Measurements from ENCODE around the gene THTPA. TPM values are rescaled to one million over a fixed set of nuclear protein-coding genes. Genes with fewer than 3 reads are reported as not detected.
A peak's percentile ranks its signal among the peaks of the same experiment; 100 is the strongest.

THTPA gene
- total and polyA plus RNA-seq, 2 of the 13 experiments (the other 11 are each of a cell fraction or from before 2014, with no cell fraction given): 7.4 to 8.7 TPM

DNA sequence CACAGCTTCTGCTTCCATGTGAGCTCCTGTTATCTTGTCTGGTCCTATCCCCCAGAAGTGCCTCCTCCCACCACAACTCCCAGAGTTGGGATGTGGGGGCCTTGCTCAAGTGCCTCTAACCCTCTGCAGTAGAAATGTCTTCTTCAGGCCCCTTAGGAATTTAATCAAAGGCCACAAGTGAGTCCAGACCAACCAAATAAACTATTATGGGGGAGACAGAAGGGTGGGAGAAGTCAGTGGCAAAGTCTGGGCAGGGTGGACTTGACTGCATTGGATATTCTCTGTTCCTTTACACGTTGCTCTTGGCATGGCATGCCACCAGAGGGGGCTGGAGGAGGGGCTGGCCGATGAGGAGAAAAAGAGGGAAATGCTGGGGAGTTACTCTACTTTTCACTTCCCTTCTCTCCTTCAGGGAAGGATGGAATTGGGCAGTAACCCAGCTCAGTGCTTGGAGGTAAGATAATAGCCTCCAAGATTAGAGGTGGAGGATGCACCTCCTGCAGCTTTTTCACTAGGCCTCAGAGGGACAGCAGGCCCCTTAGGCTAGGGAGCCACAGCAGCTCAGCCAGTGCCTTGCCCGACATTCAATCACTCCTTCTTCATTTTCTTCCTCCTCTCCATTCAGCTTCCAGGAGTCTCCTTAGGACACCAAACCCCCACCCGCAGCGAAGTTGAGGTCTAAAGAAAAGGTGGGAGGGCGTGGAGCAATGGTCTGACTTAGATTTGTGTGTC, 12.7 kb downstream of the THTPA start (continued):
- 0 out of 2 replicates have a peak, but pooled peaks have one; percentile 24 for TF ChIP-seq ZNF598 (CRISPR knock-in tag; IDR thresholded peaks at IDR 0.05; ENCODE audit: borderline replicate concordance)
- no peak for TF ChIP-seq ZNF790 (CRISPR knock-in tag; IDR thresholded peaks at IDR 0.05; ENCODE audit: borderline replicate concordance)
- 0 out of 2 replicates have a peak, but pooled peaks have one; percentile 59 for TF ChIP-seq JUNB (CRISPR knock-in tag; IDR thresholded peaks at IDR 0.05; ENCODE audit: borderline replicate concordance)
- TF ChIP-seq, protein P1, sequence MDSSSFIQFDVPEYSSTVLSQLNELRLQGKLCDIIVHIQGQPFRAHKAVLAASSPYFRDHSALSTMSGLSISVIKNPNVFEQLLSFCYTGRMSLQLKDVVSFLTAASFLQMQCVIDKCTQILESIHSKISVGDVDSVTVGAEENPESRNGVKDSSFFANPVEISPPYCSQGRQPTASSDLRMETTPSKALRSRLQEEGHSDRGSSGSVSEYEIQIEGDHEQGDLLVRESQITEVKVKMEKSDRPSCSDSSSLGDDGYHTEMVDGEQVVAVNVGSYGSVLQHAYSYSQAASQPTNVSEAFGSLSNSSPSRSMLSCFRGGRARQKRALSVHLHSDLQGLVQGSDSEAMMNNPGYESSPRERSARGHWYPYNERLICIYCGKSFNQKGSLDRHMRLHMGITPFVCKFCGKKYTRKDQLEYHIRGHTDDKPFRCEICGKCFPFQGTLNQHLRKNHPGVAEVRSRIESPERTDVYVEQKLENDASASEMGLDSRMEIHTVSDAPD (CRISPR knock-in tag; IDR thresholded peaks at IDR 0.05): 0 out of 2 replicates have a peak, but pooled peaks have one; percentile 32
- TF ChIP-seq, protein P2, sequence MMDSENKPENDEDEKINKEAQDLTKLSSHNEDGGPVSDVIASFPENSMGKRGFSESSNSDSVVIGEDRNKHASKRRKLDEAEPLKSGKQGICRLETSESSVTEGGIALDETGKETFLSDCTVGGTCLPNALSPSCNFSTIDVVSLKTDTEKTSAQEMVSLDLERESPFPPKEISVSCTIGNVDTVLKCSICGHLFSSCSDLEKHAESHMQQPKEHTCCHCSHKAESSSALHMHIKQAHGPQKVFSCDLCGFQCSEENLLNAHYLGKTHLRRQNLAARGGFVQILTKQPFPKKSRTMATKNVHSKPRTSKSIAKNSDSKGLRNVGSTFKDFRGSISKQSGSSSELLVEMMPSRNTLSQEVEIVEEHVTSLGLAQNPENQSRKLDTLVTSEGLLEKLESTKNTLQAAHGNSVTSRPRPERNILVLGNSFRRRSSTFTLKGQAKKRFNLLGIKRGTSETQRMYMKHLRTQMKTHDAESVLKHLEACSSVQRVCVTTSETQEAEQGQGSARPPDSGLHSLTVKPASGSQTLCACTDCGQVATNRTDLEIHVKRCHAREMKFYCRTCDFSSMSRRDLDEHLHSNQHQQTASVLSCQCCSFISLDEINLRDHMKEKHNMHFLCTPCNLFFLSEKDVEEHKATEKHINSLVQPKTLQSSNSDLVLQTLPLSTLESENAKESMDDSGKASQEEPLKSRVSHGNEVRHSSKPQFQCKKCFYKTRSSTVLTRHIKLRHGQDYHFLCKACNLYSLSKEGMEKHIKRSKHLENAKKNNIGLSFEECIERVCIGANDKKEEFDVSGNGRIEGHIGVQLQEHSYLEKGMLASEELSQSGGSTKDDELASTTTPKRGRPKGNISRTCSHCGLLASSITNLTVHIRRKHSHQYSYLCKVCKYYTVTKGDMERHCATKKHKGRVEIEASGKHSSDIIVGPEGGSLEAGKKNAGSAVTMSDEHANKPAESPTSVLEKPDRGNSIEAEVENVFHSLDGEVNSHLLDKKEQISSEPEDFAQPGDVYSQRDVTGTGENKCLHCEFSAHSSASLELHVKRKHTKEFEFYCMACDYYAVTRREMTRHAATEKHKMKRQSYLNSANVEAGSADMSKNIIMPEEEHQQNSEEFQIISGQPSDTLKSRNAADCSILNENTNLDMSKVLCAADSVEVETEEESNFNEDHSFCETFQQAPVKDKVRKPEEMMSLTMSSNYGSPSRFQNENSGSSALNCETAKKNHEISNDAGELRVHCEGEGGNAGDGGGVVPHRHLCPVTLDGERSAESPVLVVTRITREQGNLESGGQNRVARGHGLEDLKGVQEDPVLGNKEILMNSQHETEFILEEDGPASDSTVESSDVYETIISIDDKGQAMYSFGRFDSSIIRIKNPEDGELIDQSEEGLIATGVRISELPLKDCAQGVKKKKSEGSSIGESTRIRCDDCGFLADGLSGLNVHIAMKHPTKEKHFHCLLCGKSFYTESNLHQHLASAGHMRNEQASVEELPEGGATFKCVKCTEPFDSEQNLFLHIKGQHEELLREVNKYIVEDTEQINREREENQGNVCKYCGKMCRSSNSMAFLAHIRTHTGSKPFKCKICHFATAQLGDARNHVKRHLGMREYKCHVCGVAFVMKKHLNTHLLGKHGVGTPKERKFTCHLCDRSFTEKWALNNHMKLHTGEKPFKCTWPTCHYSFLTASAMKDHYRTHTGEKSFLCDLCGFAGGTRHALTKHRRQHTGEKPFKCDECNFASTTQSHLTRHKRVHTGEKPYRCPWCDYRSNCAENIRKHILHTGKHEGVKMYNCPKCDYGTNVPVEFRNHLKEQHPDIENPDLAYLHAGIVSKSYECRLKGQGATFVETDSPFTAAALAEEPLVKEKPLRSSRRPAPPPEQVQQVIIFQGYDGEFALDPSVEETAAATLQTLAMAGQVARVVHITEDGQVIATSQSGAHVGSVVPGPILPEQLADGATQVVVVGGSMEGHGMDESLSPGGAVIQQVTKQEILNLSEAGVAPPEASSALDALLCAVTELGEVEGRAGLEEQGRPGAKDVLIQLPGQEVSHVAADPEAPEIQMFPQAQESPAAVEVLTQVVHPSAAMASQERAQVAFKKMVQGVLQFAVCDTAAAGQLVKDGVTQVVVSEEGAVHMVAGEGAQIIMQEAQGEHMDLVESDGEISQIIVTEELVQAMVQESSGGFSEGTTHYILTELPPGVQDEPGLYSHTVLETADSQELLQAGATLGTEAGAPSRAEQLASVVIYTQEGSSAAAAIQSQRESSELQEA (CRISPR knock-in tag; IDR thresholded peaks at IDR 0.05; ENCODE audit: not compliant biosample characterization): peak; percentile 44
- TF ChIP-seq, protein P3, sequence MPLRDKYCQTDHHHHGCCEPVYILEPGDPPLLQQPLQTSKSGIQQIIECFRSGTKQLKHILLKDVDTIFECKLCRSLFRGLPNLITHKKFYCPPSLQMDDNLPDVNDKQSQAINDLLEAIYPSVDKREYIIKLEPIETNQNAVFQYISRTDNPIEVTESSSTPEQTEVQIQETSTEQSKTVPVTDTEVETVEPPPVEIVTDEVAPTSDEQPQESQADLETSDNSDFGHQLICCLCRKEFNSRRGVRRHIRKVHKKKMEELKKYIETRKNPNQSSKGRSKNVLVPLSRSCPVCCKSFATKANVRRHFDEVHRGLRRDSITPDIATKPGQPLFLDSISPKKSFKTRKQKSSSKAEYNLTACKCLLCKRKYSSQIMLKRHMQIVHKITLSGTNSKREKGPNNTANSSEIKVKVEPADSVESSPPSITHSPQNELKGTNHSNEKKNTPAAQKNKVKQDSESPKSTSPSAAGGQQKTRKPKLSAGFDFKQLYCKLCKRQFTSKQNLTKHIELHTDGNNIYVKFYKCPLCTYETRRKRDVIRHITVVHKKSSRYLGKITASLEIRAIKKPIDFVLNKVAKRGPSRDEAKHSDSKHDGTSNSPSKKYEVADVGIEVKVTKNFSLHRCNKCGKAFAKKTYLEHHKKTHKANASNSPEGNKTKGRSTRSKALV (CRISPR knock-in tag; IDR thresholded peaks at IDR 0.05): no peak
- TF ChIP-seq, protein P4, sequence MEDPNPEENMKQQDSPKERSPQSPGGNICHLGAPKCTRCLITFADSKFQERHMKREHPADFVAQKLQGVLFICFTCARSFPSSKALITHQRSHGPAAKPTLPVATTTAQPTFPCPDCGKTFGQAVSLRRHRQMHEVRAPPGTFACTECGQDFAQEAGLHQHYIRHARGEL (CRISPR knock-in tag; IDR thresholded peaks at IDR 0.05): no peak
- TF ChIP-seq, protein P5, sequence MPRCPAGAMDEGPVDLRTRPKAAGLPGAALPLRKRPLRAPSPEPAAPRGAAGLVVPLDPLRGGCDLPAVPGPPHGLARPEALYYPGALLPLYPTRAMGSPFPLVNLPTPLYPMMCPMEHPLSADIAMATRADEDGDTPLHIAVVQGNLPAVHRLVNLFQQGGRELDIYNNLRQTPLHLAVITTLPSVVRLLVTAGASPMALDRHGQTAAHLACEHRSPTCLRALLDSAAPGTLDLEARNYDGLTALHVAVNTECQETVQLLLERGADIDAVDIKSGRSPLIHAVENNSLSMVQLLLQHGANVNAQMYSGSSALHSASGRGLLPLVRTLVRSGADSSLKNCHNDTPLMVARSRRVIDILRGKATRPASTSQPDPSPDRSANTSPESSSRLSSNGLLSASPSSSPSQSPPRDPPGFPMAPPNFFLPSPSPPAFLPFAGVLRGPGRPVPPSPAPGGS (CRISPR knock-in tag; IDR thresholded peaks at IDR 0.05): peak; percentile 6; the same call in 1 of the 2 replicates
- no peak for TF ChIP-seq HNF4G (IDR thresholded peaks at IDR 0.05; ENCODE audit: borderline replicate concordance, low read depth, low read length)
- TF ChIP-seq HNF4G (CRISPR knock-in tag; IDR thresholded peaks at IDR 0.05; ENCODE audit: borderline replicate concordance, low read depth): peak; percentile 50; the same call in 1 of the 2 replicates
- no peak for TF ChIP-seq KDM5B (CRISPR knock-in tag; IDR thresholded peaks at IDR 0.05; ENCODE audit: borderline replicate concordance)
- TF ChIP-seq YEATS2 (CRISPR knock-in tag; IDR thresholded peaks at IDR 0.05; ENCODE audit: borderline replicate concordance): 0 out of 2 replicates have a peak, but pooled peaks have one; percentile 19
- TF ChIP-seq SIX4 (CRISPR knock-in tag; IDR thresholded peaks at IDR 0.05): peak; percentile 7; the same call in 1 of the 2 replicates
- peak; percentile 40 for TF ChIP-seq ASH2L (IDR thresholded peaks at IDR 0.05; ENCODE audit: insufficient read length, low read depth, low read length)

Data from HepG2 (cell line).